Stimulated activated memory B cell treated with anti-CD40 and anti-IgM and Interleukin-4, amounts not matched to agents 10 μg/mL and 1 μg/mL and 100 μg/mL, for 72 hours (primary cell): Measurements from ENCODE around the gene ING5.
"Not testable (repeated sequence)": the region's sequence is repeated elsewhere in the genome, so short reads cannot be mapped to it uniquely, and the experiment has no call there.

Source experiments
- ATAC-seq: fragments of 150-1000 bp; cut with Tn5 transposase; 2 replicates; pipeline ENCODE4 v1.10.0; 2021
- H3K27ac Mint-ChIP-seq: one replicate; pipeline ENCODE4 v1.8.0; 2022; ENCODE audit warnings: mild to moderate bottlenecking, mixed read lengths
- H3K27me3 Mint-ChIP-seq: one replicate; pipeline ENCODE4 v1.8.0; 2022; ENCODE audit warnings: mixed read lengths
- H3K36me3 Mint-ChIP-seq: one replicate; pipeline ENCODE4 v1.8.0; 2022; ENCODE audit warnings: mixed read lengths
- H3K4me1 Mint-ChIP-seq: one replicate; pipeline ENCODE4 v1.8.0; 2022; ENCODE audit warnings: mixed read lengths
- H3K4me3 Mint-ChIP-seq: one replicate; pipeline ENCODE4 v1.8.0; 2022; ENCODE audit warnings: mild to moderate bottlenecking, moderate library complexity, mixed read lengths
- H3K9me3 Mint-ChIP-seq: one replicate; pipeline ENCODE4 v1.8.0; 2022; ENCODE audit warnings: mixed read lengths

Gene ING5

GRCh38 chr2:241752253-241752652 is 50.4 kb downstream of the ING5 start:
- no peak overlapping the region for H3K27ac Mint-ChIP-seq
- no peak overlapping the region for H3K4me3 Mint-ChIP-seq
- H3K9me3 Mint-ChIP-seq = no peaks in the 10 kb centered on the region
- peaks cover 58% of the 10 kb centered on the region for H3K36me3 Mint-ChIP-seq
- H3K27me3 Mint-ChIP-seq = no peaks in the 10 kb centered on the region
- ATAC-seq = no peak
- peaks cover 7% of the 10 kb centered on the region for H3K4me1 Mint-ChIP-seq

- H3K27me3 Mint-ChIP-seq = no peaks in the 10 kb centered on the region
- H3K4me3 Mint-ChIP-seq = no peak overlapping the region
- H3K36me3 Mint-ChIP-seq = peaks cover 56% of the 10 kb centered on the region
- no peak for ATAC-seq
- peaks cover 7% of the 10 kb centered on the region for H3K4me1 Mint-ChIP-seq
- no peak overlapping the region for H3K27ac Mint-ChIP-seq
- H3K9me3 Mint-ChIP-seq = no peaks in the 10 kb centered on the region
Measured at GRCh38 chr2:241752689-241753276, 50.9 kb downstream of the ING5 start.

GRCh38 chr2:241753493-241753892 is 51.7 kb downstream of the ING5 start:
- H3K9me3 Mint-ChIP-seq = no peaks in the 10 kb centered on the region
- no peak for ATAC-seq
- H3K27ac Mint-ChIP-seq = no peak overlapping the region

GRCh38 chr2:241754042-241754441 is 52.2 kb downstream of the ING5 start:
- ATAC-seq = no peak
- Mint-ChIP-seq H3K27ac (no peak overlapping the region), H3K27me3 (no peaks in the 10 kb centered on the region), H3K36me3 (peaks cover 45% of the 10 kb centered on the region), H3K4me1 (peaks cover 7% of the 10 kb centered on the region), H3K9me3 (no peaks in the 10 kb centered on the region), H3K4me3 (no peak overlapping the region)

More at GRCh38 chr2:241753493-241753892, 51.7 kb downstream of the ING5 start:
- Mint-ChIP-seq H3K36me3 (peaks cover 49% of the 10 kb centered on the region), H3K27me3 (no peaks in the 10 kb centered on the region), H3K4me3 (no peak overlapping the region), H3K4me1 (peaks cover 7% of the 10 kb centered on the region)

- peak; percentile 31 for ATAC-seq
- H3K27me3 Mint-ChIP-seq = no peaks in the 10 kb centered on the region
- no peaks in the 10 kb centered on the region for H3K9me3 Mint-ChIP-seq
- H3K4me3 Mint-ChIP-seq = no peak overlapping the region
- H3K36me3 Mint-ChIP-seq = peaks cover 44% of the 10 kb centered on the region
- no peak overlapping the region for H3K27ac Mint-ChIP-seq
- no peaks in the 10 kb centered on the region for H3K4me1 Mint-ChIP-seq
Measured at GRCh38 chr2:241755166-241755565, 53.3 kb downstream of the ING5 start.

GRCh38 chr2:241755777-241756176 is 53.9 kb downstream of the ING5 start:
- no peak for ATAC-seq
- Mint-ChIP-seq H3K36me3 (peaks cover 43% of the 10 kb centered on the region), H3K27me3 (no peaks in the 10 kb centered on the region), H3K27ac (no peak overlapping the region), H3K9me3 (no peaks in the 10 kb centered on the region), H3K4me3 (no peak overlapping the region), H3K4me1 (no peaks in the 10 kb centered on the region)

- Mint-ChIP-seq H3K27ac (no peak overlapping the region), H3K27me3 (no peaks in the 10 kb centered on the region), H3K9me3 (no peaks in the 10 kb centered on the region), H3K36me3 (peaks cover 44% of the 10 kb centered on the region), H3K4me3 (no peak overlapping the region), H3K4me1 (peaks cover 6% of the 10 kb centered on the region)
- ATAC-seq = no peak
Measured at GRCh38 chr2:241759067-241759807, 57.4 kb downstream of the ING5 start.

- H3K9me3 Mint-ChIP-seq, H3K27me3 Mint-ChIP-seq: not testable (repeated sequence)
Measured at GRCh38 chr2:241759893-241760292, 58.1 kb downstream of the ING5 start.

GRCh38 chr2:241760301-241760771 is 58.5 kb downstream of the ING5 start:
- Mint-ChIP-seq H3K9me3 (no peaks in the 10 kb centered on the region), H3K27ac (no peak overlapping the region)
- no peak for ATAC-seq

More at GRCh38 chr2:241759893-241760292, 58.1 kb downstream of the ING5 start:
- H3K27ac Mint-ChIP-seq, H3K4me3 Mint-ChIP-seq, H3K4me1 Mint-ChIP-seq, ATAC-seq: not testable (repeated sequence)
- H3K36me3 Mint-ChIP-seq = peaks cover 37% of the 10 kb centered on the region

GRCh38 chr2:241762321-241762932 is 60.6 kb downstream of the ING5 start:
- H3K9me3 Mint-ChIP-seq = no peaks in the 10 kb centered on the region
- H3K4me1 Mint-ChIP-seq = peaks cover 6% of the 10 kb centered on the region
- peaks cover 31% of the 10 kb centered on the region for H3K36me3 Mint-ChIP-seq
- no peak overlapping the region for H3K27ac Mint-ChIP-seq
- H3K27me3 Mint-ChIP-seq = no peaks in the 10 kb centered on the region
- H3K4me3 Mint-ChIP-seq = no peak overlapping the region
- ATAC-seq = no peak

More at GRCh38 chr2:241760301-241760771, 58.5 kb downstream of the ING5 start:
- Mint-ChIP-seq H3K4me1 (peaks cover 6% of the 10 kb centered on the region), H3K27me3 (no peaks in the 10 kb centered on the region), H3K4me3 (no peak overlapping the region), H3K36me3 (peaks cover 37% of the 10 kb centered on the region)

- Mint-ChIP-seq H3K27ac (no peak overlapping the region), H3K4me3 (no peak overlapping the region)
- ATAC-seq = no peak
Measured at GRCh38 chr2:241762933-241763369, 61.1 kb downstream of the ING5 start.

GRCh38 chr2:241763551-241764274 is 61.9 kb downstream of the ING5 start:
- peaks cover 6% of the 10 kb centered on the region for H3K4me1 Mint-ChIP-seq
- H3K27me3 Mint-ChIP-seq = no peaks in the 10 kb centered on the region
- no peak overlapping the region for H3K4me3 Mint-ChIP-seq
- H3K36me3 Mint-ChIP-seq = peaks cover 31% of the 10 kb centered on the region
- no peak for ATAC-seq
- no peaks in the 10 kb centered on the region for H3K9me3 Mint-ChIP-seq
- H3K27ac Mint-ChIP-seq = no peak overlapping the region

More at GRCh38 chr2:241762933-241763369, 61.1 kb downstream of the ING5 start:
- H3K36me3 Mint-ChIP-seq = peaks cover 31% of the 10 kb centered on the region
- H3K4me1 Mint-ChIP-seq = peaks cover 6% of the 10 kb centered on the region
- no peaks in the 10 kb centered on the region for H3K27me3 Mint-ChIP-seq
- no peaks in the 10 kb centered on the region for H3K9me3 Mint-ChIP-seq

- no peak overlapping the region for H3K27ac Mint-ChIP-seq
- peaks cover 24% of the 10 kb centered on the region for H3K36me3 Mint-ChIP-seq
- ATAC-seq = no peak
- H3K4me1 Mint-ChIP-seq = peaks cover 6% of the 10 kb centered on the region
- H3K27me3 Mint-ChIP-seq = no peaks in the 10 kb centered on the region
- no peak overlapping the region for H3K4me3 Mint-ChIP-seq
- H3K9me3 Mint-ChIP-seq = no peaks in the 10 kb centered on the region
Measured at GRCh38 chr2:241764275-241765241, 62.7 kb downstream of the ING5 start.
